B cell (primary cell): ENCODE results near the gene CD79A. TPM values are rescaled to one million over a fixed set of nuclear protein-coding genes. Genes with fewer than 3 reads are reported as not detected.
"Not testable (repeated sequence)": the region's sequence is repeated elsewhere in the genome, so short reads cannot be mapped to it uniquely, and the experiment has no call there.

ENCODE experiments used
- ATAC-seq: fragments of 200-7000 bp; cut with Tn5 transposase; one replicate; pipeline ENCODE4 v1.10.0; 2021; ENCODE audit warnings: low read depth, mild to moderate bottlenecking, moderate number of reproducible peaks, moderate library complexity
- CTCF ChIA-PET: fragments of 350-600 bp; sonication (Branson Sonifier 250); formaldehyde crosslinking; loops from one replicate; lab custom pipeline; 2021; ENCODE audit warnings: antibody characterized with exemption, inconsistent platforms; lab: Charles Lee
- POLR2A ChIA-PET: fragments of 350-600 bp; sonication (Branson Sonifier 250); formaldehyde crosslinking; loops from one replicate; lab custom pipeline; 2021; ENCODE audit warnings: antibody characterized with exemption; lab: Charles Lee
- DNase-seq: peaks from one replicate; pipeline ENCODE4 v3.0.0; 2013
- H2AFZ ChIP-seq: 2 replicates; pipeline ENCODE4 v1.6.1; 2012; ENCODE audit warnings: mild to moderate bottlenecking, low read depth, low read length; ENCODE audit not compliant: insufficient read depth, poor library complexity, severe bottlenecking
- H3K27ac ChIP-seq, 2 donors: 1 replicate in 1 of 2; 2 replicates in 1 of 2; pipeline ENCODE4 v1.5.1; 2012 to 2013; ENCODE audit warnings: low read length in 2 of 2, mild to moderate bottlenecking in 2 of 2, moderate library complexity in 1 of 2
- H3K27me3 ChIP-seq, 4 experiments: fragments of 200-600 bp in 1 of 4; sonication (generic) in 1 of 4; replicated peaks in 1 of 4; 1 replicate in 2 of 4; 2 replicates in 2 of 4; pipeline versions ENCODE4 v1.6.1 to v1.7.0; 2013 to 2016; ENCODE audit warnings: low read length in 3 of 4, mild to moderate bottlenecking in 2 of 4, mixed read lengths in 1 of 4, moderate library complexity in 1 of 4; ENCODE audit not compliant: insufficient read depth in 4 of 4, control insufficient read depth in 3 of 4; ENCODE audit errors: control extremely low read depth in 1 of 4
- H3K36me3 ChIP-seq, 2 experiments: replicated peaks in 1 of 2; 1 replicate in 1 of 2; 2 replicates in 1 of 2; pipeline versions ENCODE4 v1.6.1 to v1.7.1; 2013; ENCODE audit warnings: low read length in 1 of 2; ENCODE audit not compliant: insufficient read depth in 2 of 2, control insufficient read depth in 1 of 2; ENCODE audit errors: control extremely low read depth in 1 of 2, extremely low read depth in 1 of 2
- H3K4me1 ChIP-seq, 2 donors: fragments of 200-600 bp in 1 of 2; sonication (generic) in 1 of 2; 1 replicate in 1 of 2; 2 replicates in 1 of 2; pipeline versions ENCODE4 v1.5.1 to v1.6.1; 2013 to 2017; ENCODE audit warnings: low read length in 2 of 2; ENCODE audit not compliant: control insufficient read depth in 2 of 2, insufficient read depth in 2 of 2
- H3K4me2 ChIP-seq: replicated peaks from 2 replicates; pipeline ENCODE3; 2012; ENCODE audit warnings: mild to moderate bottlenecking, low read depth, low read length; ENCODE audit not compliant: poor library complexity, severe bottlenecking
- H3K4me3 ChIP-seq, 5 experiments: fragments of 200-600 bp in 1 of 5; sonication (generic) in 1 of 5; 1 replicate in 3 of 5; 2 replicates in 2 of 5; pipeline versions ENCODE4 v1.5.1 to v1.7.0; 2011 to 2016; ENCODE audit warnings: low read length in 4 of 5, mild to moderate bottlenecking in 4 of 5, low read depth in 2 of 5, control low read depth in 1 of 5, moderate library complexity in 1 of 5; ENCODE audit not compliant: insufficient read depth in 1 of 5; ENCODE audit errors: control extremely low read depth in 1 of 5, extremely low read depth in 1 of 5
- H3K79me2 ChIP-seq: fragments of 200-600 bp; sonication (generic); one replicate; pipeline ENCODE4 v1.6.0; 2016; ENCODE audit warnings: low read length; ENCODE audit not compliant: control insufficient read depth, insufficient read depth
- H3K9ac ChIP-seq: fragments of 200-600 bp; sonication (generic); 2 replicates; pipeline ENCODE4 v1.6.1; 2017; ENCODE audit warnings: mild to moderate bottlenecking, low read length, moderate library complexity
- H3K9me3 ChIP-seq, 3 donors: one replicate each; pipeline versions ENCODE4 v1.6.1 to v1.7.1; 2013; ENCODE audit warnings: low read length in 2 of 3; ENCODE audit not compliant: control insufficient read depth in 2 of 3, insufficient read depth in 1 of 3; ENCODE audit errors: control extremely low read depth in 1 of 3
- H4K20me1 ChIP-seq: 2 replicates; pipeline ENCODE4 v1.6.0; 2012; ENCODE audit warnings: mild to moderate bottlenecking, low read length; ENCODE audit not compliant: insufficient read depth, control insufficient read depth, poor library complexity, severe bottlenecking
- H3K27ac Mint-ChIP-seq: one replicate; pipeline ENCODE4 v1.8.0; 2021; ENCODE audit warnings: mixed read lengths
- H3K27me3 Mint-ChIP-seq: one replicate; pipeline ENCODE4 v1.8.0; 2021; ENCODE audit warnings: mixed read lengths
- H3K4me1 Mint-ChIP-seq: one replicate; pipeline ENCODE4 v1.8.0; 2021; ENCODE audit warnings: mixed read lengths
- H3K4me3 Mint-ChIP-seq: one replicate; pipeline ENCODE4 v1.8.0; 2021; ENCODE audit warnings: mixed read lengths
- H3K9me3 Mint-ChIP-seq: one replicate; pipeline ENCODE4 v1.8.0; 2022; ENCODE audit warnings: mixed read lengths; ENCODE audit not compliant: insufficient read depth
- EZH2 ChIP-seq: IDR thresholded peaks from 2 replicates; pipeline ENCODE4 v1.6.1; 2012; ENCODE audit warnings: borderline replicate concordance, low read depth, mild to moderate bottlenecking, moderate library complexity, low read length; ENCODE audit not compliant: insufficient read depth, poor library complexity, severe bottlenecking
- WGBS: methylation state at CpG from one replicate; pipeline ENCODE4 v1.1.5; 2013; ENCODE audit warnings: missing lambda C conversion rate; ENCODE audit not compliant: insufficient coverage; 5-methylcytosine and 5-hydroxymethylcytosine counted together
- intact Hi-C: fragments of 100-400 bp; cut with micrococcal nuclease; formaldehyde crosslinking; loops from one replicate; pipeline ENCODE4 v1.10.0; 2022
- polyA plus RNA-seq: library from polyadenylated mRNA; depleted of rRNA; stranded (reverse); fragments of >200 nt; gene quantifications from 2 replicates; pipeline ENCODE4 v1.2.3, GENCODE V29; 2012
- total RNA-seq, 2 donors: library from RNA; stranded (reverse); fragments of 120-200 nt in 1 of 2; gene quantifications; 1 replicate in 1 of 2; 2 replicates in 1 of 2; pipeline versions ENCODE4 v1.2.3 to v1.2.4, GENCODE V29; 2013 to 2022
- TF ChIP-seq, protein P1 (sequence below): fragments of 200-600 bp; IDR thresholded peaks from one replicate; pipeline ENCODE4 v1.8.0; 2022; ENCODE audit warnings: antibody characterized with exemption, mild to moderate bottlenecking

The CD79A gene
- total and polyA plus RNA-seq, 2 donors (not counting 1 experiment from before 2014, with no cell fraction given) = 1,280 to 1,471 TPM

GRCh38 chr19:41872775-41873647 lies 4.1 kb upstream of the CD79A start:
- ChIA-PET CTCF (interaction anchor here (0.7 to 17.0 kb wide), 24 partner anchors 9 to 162 kb away, joined by 3 to 331 read pairs (median 6); partner anchors contain the start of genes RABAC1 and RPS19), POLR2A (interaction anchor here (0.5 to 6.6 kb wide), 10 partner anchors 10 to 610 kb away, joined by 4 to 94 read pairs (median 12); partner anchors contain the start of genes ARHGEF1, RABAC1 and RPS19)
- Histone ChIP-seq H3K4me2 (peak overlapping the region; percentile 56), H4K20me1 (peaks cover 35% of the 10 kb centered on the region), H3K27me3 (no peaks in the 10 kb centered on the region), H2AFZ (no peak overlapping the region), H3K4me3 (no peak overlapping the region), H3K4me1 (peaks cover 68 to 90% of the 10 kb centered on the region in 2 donors), H3K27ac (peak overlapping the region; percentile 79 to 96), H3K36me3 (peaks cover 0 to 43% of the 10 kb centered on the region in 2 experiments), H3K79me2 (peaks cover 46% of the 10 kb centered on the region), H3K9me3 (no peaks in the 10 kb centered on the region), H3K9ac (no peak overlapping the region)
- Mint-ChIP-seq H3K27ac (peak overlapping the region; percentile 90), H3K4me3 (peak overlapping the region; percentile 52), H3K27me3 (no peaks in the 10 kb centered on the region), H3K4me1 (peaks cover 70% of the 10 kb centered on the region), H3K9me3 (no peaks in the 10 kb centered on the region)
- ATAC-seq (no peak), DNase-seq (peak; percentile 80)
- 39% methylated on average over 15 of the region's 18 CpGs for WGBS
- no peak for TF ChIP-seq EZH2
- TF ChIP-seq, protein P1, sequence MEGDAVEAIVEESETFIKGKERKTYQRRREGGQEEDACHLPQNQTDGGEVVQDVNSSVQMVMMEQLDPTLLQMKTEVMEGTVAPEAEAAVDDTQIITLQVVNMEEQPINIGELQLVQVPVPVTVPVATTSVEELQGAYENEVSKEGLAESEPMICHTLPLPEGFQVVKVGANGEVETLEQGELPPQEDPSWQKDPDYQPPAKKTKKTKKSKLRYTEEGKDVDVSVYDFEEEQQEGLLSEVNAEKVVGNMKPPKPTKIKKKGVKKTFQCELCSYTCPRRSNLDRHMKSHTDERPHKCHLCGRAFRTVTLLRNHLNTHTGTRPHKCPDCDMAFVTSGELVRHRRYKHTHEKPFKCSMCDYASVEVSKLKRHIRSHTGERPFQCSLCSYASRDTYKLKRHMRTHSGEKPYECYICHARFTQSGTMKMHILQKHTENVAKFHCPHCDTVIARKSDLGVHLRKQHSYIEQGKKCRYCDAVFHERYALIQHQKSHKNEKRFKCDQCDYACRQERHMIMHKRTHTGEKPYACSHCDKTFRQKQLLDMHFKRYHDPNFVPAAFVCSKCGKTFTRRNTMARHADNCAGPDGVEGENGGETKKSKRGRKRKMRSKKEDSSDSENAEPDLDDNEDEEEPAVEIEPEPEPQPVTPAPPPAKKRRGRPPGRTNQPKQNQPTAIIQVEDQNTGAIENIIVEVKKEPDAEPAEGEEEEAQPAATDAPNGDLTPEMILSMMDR = peak; percentile 82
- intact Hi-C loops = loop anchor here (1.0 to 10.0 kb wide), 5 partner anchors 14 to 608 kb away; partner anchors contain the start of gene HNRNPUL1

GRCh38 chr19:41875973-41876372 lies 1.1 kb upstream of the CD79A start:
- peaks cover 0 to 44% of the 10 kb centered on the region in 2 experiments for H3K36me3 ChIP-seq
- peaks cover 63% of the 10 kb centered on the region for H3K79me2 ChIP-seq
- peak overlapping the region; percentile 84 for H3K4me2 ChIP-seq
- Mint-ChIP-seq H3K4me1 (peaks cover 78% of the 10 kb centered on the region), H3K4me3 (peak overlapping the region; percentile 97), H3K27ac (peak overlapping the region; percentile 99)
- not testable (repeated sequence) for H3K9me3 Mint-ChIP-seq, H2AFZ ChIP-seq, ATAC-seq, DNase-seq, H3K27me3 Mint-ChIP-seq, H3K9me3 ChIP-seq, H3K27me3 ChIP-seq
- peaks cover 37% of the 10 kb centered on the region for H4K20me1 ChIP-seq
- H3K27ac ChIP-seq = peak overlapping the region; percentile 96 to 98
- peak overlapping the region in 4 of 5 experiments; percentile 35 to 100 (median 70) for H3K4me3 ChIP-seq
- intact Hi-C loops = loop anchor here (1.0 to 10.0 kb wide), 4 partner anchors 8 to 611 kb away; partner anchors contain the start of genes HNRNPUL1 and RPS19
- WGBS = 40% methylated on average over 1 of the region's 3 CpGs
- peaks cover 76 to 91% of the 10 kb centered on the region in 2 donors for H3K4me1 ChIP-seq
- peak overlapping the region; percentile 92 for H3K9ac ChIP-seq
- POLR2A ChIA-PET = interaction anchor here (0.6 to 6.6 kb wide), 12 partner anchors 7 to 623 kb away, joined by 4 to 94 read pairs (median 8); partner anchors contain the start of genes ARHGEF1, RABAC1 and RPS19
- CTCF ChIA-PET = interaction anchor here (0.9 to 17.0 kb wide), 9 partner anchors 9 to 82 kb away, joined by 3 to 331 read pairs (median 7); partner anchors contain the start of genes RABAC1 and RPS19
